HG03175 (cell line): ENCODE measurements around the gene GPBP1.
"Not testable (repeated sequence)": the region's sequence is repeated elsewhere in the genome, so short reads cannot be mapped to it uniquely, and the experiment has no call there.

Experiments used
- ATAC-seq: cut with Tn5 transposase; IDR thresholded peaks from one replicate; pipeline ENCODE4 v1.9.1; 2021; ENCODE audit warnings: mild to moderate bottlenecking, moderate library complexity; ENCODE audit not compliant: unreplicated experiment

Gene GPBP1

GRCh38 chr5:57175551-57176309 is 1.9 kb downstream of the GPBP1 start:
- ATAC-seq, result no peak

GRCh38 chr5:57176350-57176857 is 2.5 kb downstream of the GPBP1 start:
- no peak for ATAC-seq

GRCh38 chr5:57177479-57178156 is 3.8 kb downstream of the GPBP1 start:
- ATAC-seq, result no peak

- not testable (repeated sequence) for ATAC-seq
Measured at GRCh38 chr5:57178238-57178637, 4.4 kb downstream of the GPBP1 start.

- no peak for ATAC-seq
Measured at GRCh38 chr5:57179262-57180200, 5.7 kb downstream of the GPBP1 start.

GRCh38 chr5:57181154-57181553 is 7.3 kb downstream of the GPBP1 start:
- ATAC-seq, result no peak

GRCh38 chr5:57184322-57184721 is 10.5 kb downstream of the GPBP1 start:
- ATAC-seq, result no peak

- no peak for ATAC-seq
Measured at GRCh38 chr5:57185313-57185712, 11.5 kb downstream of the GPBP1 start.

GRCh38 chr5:57186194-57186593 is 12.3 kb downstream of the GPBP1 start:
- ATAC-seq, result no peak

GRCh38 chr5:57187977-57188376 is 14.1 kb downstream of the GPBP1 start:
- not testable (repeated sequence) for ATAC-seq

- ATAC-seq, result no peak
Measured at GRCh38 chr5:57189515-57189914, 15.7 kb downstream of the GPBP1 start.

- no peak for ATAC-seq
Measured at GRCh38 chr5:57190593-57190992, 16.7 kb downstream of the GPBP1 start.

- ATAC-seq, result no peak
Measured at GRCh38 chr5:57191163-57191562, 17.3 kb downstream of the GPBP1 start.

GRCh38 chr5:57191986-57192385 is 18.1 kb downstream of the GPBP1 start:
- ATAC-seq, result no peak

- ATAC-seq, result not testable (repeated sequence)
Measured at GRCh38 chr5:57192832-57193231, 19.0 kb downstream of the GPBP1 start.

- ATAC-seq, result no peak
Measured at GRCh38 chr5:57193757-57194413, 20.0 kb downstream of the GPBP1 start.

- no peak for ATAC-seq
Measured at GRCh38 chr5:57194653-57195052, 20.8 kb downstream of the GPBP1 start.

- ATAC-seq, result no peak
Measured at GRCh38 chr5:57195060-57195459, 21.2 kb downstream of the GPBP1 start.

- ATAC-seq, result no peak
Measured at GRCh38 chr5:57199866-57200265, 26.0 kb downstream of the GPBP1 start.

GRCh38 chr5:57202811-57203210 is 29.0 kb downstream of the GPBP1 start:
- no peak for ATAC-seq
